Astrocyte (in vitro differentiated cells and primary cell): Measurements from ENCODE around the gene C8A. TPM values are rescaled to one million over a fixed set of nuclear protein-coding genes. Genes with fewer than 3 reads are reported as not detected.
A peak's percentile ranks its signal among the peaks of the same experiment; 100 is the strongest.

Source experiments
- DNase-seq: peaks from one replicate; pipeline ENCODE4 v3.0.0-alpha.2; 2010; ENCODE audit warnings: low read depth
- FAIRE-seq: peaks from 2 replicates; lab custom pipeline; 2011; peaks lifted over from hg19 to GRCh38; lab: Jason Lieb, UNC
- H2AFZ ChIP-seq: 2 replicates; pipeline ENCODE4 v1.6.0; 2012; ENCODE audit warnings: low read depth, low read length, inconsistent platforms
- H3K27ac ChIP-seq: 2 replicates; pipeline ENCODE4 v1.5.1; 2011; ENCODE audit warnings: low read depth, low read length, inconsistent platforms
- H3K27me3 ChIP-seq: 2 replicates; pipeline ENCODE4 v1.6.0; 2011; ENCODE audit warnings: low read length, inconsistent platforms; ENCODE audit not compliant: insufficient read depth
- H3K36me3 ChIP-seq: 2 replicates; pipeline ENCODE4 v1.5.1; 2011; ENCODE audit warnings: low read length, inconsistent platforms; ENCODE audit not compliant: insufficient read depth
- H3K4me1 ChIP-seq: 2 replicates; pipeline ENCODE4 v1.5.1; 2011; ENCODE audit warnings: low read length, inconsistent platforms; ENCODE audit not compliant: insufficient read depth
- H3K4me2 ChIP-seq: 2 replicates; pipeline ENCODE4 v1.6.0; 2012; ENCODE audit warnings: low read length, inconsistent platforms
- H3K4me3 ChIP-seq: 2 replicates; pipeline ENCODE4 v1.5.1; 2011; ENCODE audit warnings: low read depth, mild to moderate bottlenecking, low read length, inconsistent platforms; ENCODE audit not compliant: insufficient read depth
- H3K79me2 ChIP-seq: 2 replicates; pipeline ENCODE4 v1.6.0; 2012; ENCODE audit warnings: mild to moderate bottlenecking, low read length, inconsistent platforms; ENCODE audit not compliant: insufficient read depth
- H3K9ac ChIP-seq: 2 replicates; pipeline ENCODE4 v1.6.0; 2012; ENCODE audit warnings: mild to moderate bottlenecking, low read length, inconsistent platforms
- H3K9me3 ChIP-seq: 2 replicates; pipeline ENCODE4 v1.5.1; 2012; ENCODE audit warnings: low read depth, mild to moderate bottlenecking, low read length, inconsistent platforms; ENCODE audit not compliant: insufficient read depth
- H4K20me1 ChIP-seq: 2 replicates; pipeline ENCODE4 v1.6.0; 2012; ENCODE audit warnings: low read length, inconsistent platforms; ENCODE audit not compliant: insufficient read depth
- H3K27ac Mint-ChIP-seq: one replicate; pipeline ENCODE4 v1.8.0; 2021; ENCODE audit warnings: mild to moderate bottlenecking, mixed read lengths; ENCODE audit not compliant: unreplicated experiment
- H3K27me3 Mint-ChIP-seq: one replicate; pipeline ENCODE4 v1.8.0; 2021; ENCODE audit warnings: low read depth, mixed read lengths; ENCODE audit not compliant: unreplicated experiment
- H3K36me3 Mint-ChIP-seq: one replicate; pipeline ENCODE4 v1.8.0; 2021; ENCODE audit warnings: low read depth, mixed read lengths; ENCODE audit not compliant: unreplicated experiment
- H3K4me1 Mint-ChIP-seq: one replicate; pipeline ENCODE4 v1.8.0; 2021; ENCODE audit warnings: low read depth, mixed read lengths; ENCODE audit not compliant: unreplicated experiment
- H3K4me3 Mint-ChIP-seq: one replicate; pipeline ENCODE4 v1.8.0; 2021; ENCODE audit warnings: mild to moderate bottlenecking, moderate library complexity, mixed read lengths; ENCODE audit not compliant: unreplicated experiment
- H3K9me3 Mint-ChIP-seq: one replicate; pipeline ENCODE4 v1.8.0; 2021; ENCODE audit warnings: mild to moderate bottlenecking, mixed read lengths; ENCODE audit not compliant: unreplicated experiment
- CTCF ChIP-seq: IDR thresholded peaks from 2 replicates; pipeline ENCODE4 v1.5.1; 2011; ENCODE audit warnings: low read depth, mild to moderate bottlenecking, inconsistent platforms, low read length, moderate library complexity; ENCODE audit not compliant: insufficient read depth
- EZH2 ChIP-seq: IDR thresholded peaks from 2 replicates; pipeline ENCODE4 v1.6.1; 2012; ENCODE audit warnings: mild to moderate bottlenecking, low read length, inconsistent platforms; ENCODE audit not compliant: insufficient read depth
- total RNA-seq: library from RNA; stranded (reverse); gene quantifications from 2 replicates; pipeline ENCODE4 v1.2.1, GENCODE V29; 2021

C8A gene
- total RNA-seq, 1 donor from 2014 or later = not detected

DNA sequence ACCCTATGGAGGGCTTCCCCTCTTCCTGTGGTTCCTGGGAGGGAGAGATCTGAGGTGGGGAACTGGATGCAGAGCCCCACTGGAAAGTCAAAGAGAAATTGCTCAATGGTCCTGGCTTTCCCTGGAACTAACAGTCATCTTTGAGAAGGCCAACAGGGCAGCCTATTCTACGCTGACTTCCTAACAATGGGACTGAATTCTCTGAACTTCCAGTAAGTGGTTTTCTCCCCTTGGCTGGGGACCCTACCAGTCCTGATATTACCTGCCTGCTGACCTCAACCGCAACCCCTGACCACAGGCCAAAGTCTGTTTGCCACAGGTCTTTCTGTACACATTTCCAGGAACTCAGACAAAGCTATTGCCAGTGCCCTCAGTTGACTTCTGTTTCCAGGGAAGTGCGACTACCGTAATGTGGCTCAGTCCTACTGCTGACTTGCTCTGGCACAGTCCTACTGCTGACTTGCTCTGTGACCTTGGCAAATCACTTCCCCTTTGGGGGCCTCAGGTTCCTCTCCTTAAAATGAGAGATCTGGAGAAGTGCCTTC is 55.9 kb downstream of the C8A start:
- H3K27ac Mint-ChIP-seq = no peak overlapping the region
- Histone ChIP-seq H2AFZ (no peak overlapping the region), H3K36me3 (no peaks in the 10 kb centered on the region), H3K27ac (no peak overlapping the region), H3K79me2 (no peaks in the 10 kb centered on the region), H3K9ac (no peak overlapping the region), H3K4me3 (no peak overlapping the region), H3K4me2 (no peak overlapping the region), H3K4me1 (peaks cover 2% of the 10 kb centered on the region), H3K27me3 (no peaks in the 10 kb centered on the region), H4K20me1 (no peaks in the 10 kb centered on the region), H3K9me3 (no peaks in the 10 kb centered on the region)
- H3K4me1 Mint-ChIP-seq = peaks cover 18% of the 10 kb centered on the region
- TF ChIP-seq CTCF (no peak), EZH2 (no peak)
- peaks cover 28% of the 10 kb centered on the region for H3K27me3 Mint-ChIP-seq
- peaks cover 2% of the 10 kb centered on the region for H3K36me3 Mint-ChIP-seq
- no peak for DNase-seq
- no peak overlapping the region for H3K4me3 Mint-ChIP-seq
- no peaks in the 10 kb centered on the region for H3K9me3 Mint-ChIP-seq
- FAIRE-seq = no peak

DNA sequence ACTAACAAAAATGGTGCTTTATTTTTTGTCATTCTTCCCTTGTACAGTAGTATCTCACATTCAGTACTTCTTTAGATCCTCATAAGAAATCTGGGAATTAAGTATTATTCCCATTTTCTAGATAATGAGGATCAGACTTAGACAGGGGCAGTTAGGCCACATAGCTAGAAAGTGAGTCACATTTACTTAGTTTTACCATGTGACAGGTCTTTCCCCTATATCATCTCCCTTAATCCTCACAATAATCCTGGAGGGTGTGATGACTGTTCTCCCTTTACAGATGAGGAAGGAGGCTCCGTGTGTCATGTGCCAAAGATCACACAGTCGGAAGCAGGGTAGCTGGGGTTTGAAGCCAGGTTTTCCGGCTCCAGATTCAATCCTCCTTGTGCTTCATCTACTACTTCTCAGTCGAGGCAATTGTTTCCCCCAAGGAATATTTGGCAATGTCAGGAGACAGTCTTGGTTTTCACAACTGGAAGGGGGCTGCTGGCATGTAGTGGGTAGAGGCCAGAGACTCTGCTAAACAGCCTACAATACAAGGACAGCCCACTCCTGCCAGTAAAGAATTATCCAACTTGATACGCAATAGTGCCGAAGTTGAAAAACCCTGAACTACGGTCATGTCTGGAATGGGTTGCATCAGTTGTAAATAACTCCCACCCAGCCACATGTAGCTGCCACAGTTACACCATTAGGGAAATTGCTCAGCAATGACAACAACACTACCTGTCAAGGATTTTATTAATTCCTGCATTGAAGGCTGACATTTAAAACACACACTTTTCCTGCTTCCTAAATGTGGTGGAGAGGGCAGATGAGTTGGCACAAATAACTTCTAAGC is 56.7 kb downstream of the C8A start:
- Histone ChIP-seq H3K4me1 (peaks cover 2% of the 10 kb centered on the region), H2AFZ (no peak overlapping the region), H3K9ac (no peak overlapping the region), H3K27me3 (no peaks in the 10 kb centered on the region), H3K9me3 (no peaks in the 10 kb centered on the region), H3K79me2 (no peaks in the 10 kb centered on the region), H3K36me3 (no peaks in the 10 kb centered on the region), H3K4me2 (no peak overlapping the region), H4K20me1 (no peaks in the 10 kb centered on the region), H3K4me3 (no peak overlapping the region), H3K27ac (no peak overlapping the region)
- Mint-ChIP-seq H3K4me3 (no peak overlapping the region), H3K9me3 (no peaks in the 10 kb centered on the region), H3K27me3 (peaks cover 29% of the 10 kb centered on the region), H3K36me3 (peaks cover 2% of the 10 kb centered on the region), H3K27ac (no peak overlapping the region), H3K4me1 (peaks cover 18% of the 10 kb centered on the region)
- DNase-seq (peak; percentile 44), FAIRE-seq (no peak)
- TF ChIP-seq CTCF (no peak), EZH2 (no peak)

DNA sequence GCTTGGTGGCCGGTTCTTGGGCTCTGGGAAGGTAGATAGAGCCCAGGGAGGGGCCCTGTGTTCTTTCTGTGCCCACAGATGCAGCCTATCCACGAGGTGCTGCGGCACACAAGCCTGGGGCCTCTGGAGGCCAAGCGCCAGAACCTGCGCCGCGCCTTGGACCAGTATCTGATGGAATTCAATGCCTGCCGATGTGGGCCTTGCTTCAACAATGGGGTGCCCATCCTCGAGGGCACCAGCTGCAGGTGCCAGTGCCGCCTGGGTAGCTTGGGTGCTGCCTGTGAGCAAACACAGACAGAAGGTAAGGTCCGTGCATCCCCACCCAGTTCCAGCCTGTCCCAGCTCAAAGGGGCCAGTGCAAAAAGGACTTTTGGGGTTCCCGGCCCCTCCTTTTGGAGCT is 57.7 kb downstream of the C8A start:
- TF ChIP-seq EZH2 = no peak
- no peak for TF ChIP-seq CTCF
- Mint-ChIP-seq H3K27me3 (peaks cover 27% of the 10 kb centered on the region), H3K27ac (no peak overlapping the region), H3K4me1 (peaks cover 18% of the 10 kb centered on the region), H3K4me3 (no peak overlapping the region), H3K9me3 (no peaks in the 10 kb centered on the region), H3K36me3 (peaks cover 2% of the 10 kb centered on the region)
- H3K9me3 ChIP-seq = no peaks in the 10 kb centered on the region
- no peaks in the 10 kb centered on the region for H4K20me1 ChIP-seq
- H2AFZ ChIP-seq = no peak overlapping the region
- H3K27me3 ChIP-seq = no peaks in the 10 kb centered on the region
- no peak overlapping the region for H3K27ac ChIP-seq
- no peak for FAIRE-seq
- peaks cover 2% of the 10 kb centered on the region for H3K4me1 ChIP-seq
- H3K79me2 ChIP-seq = no peaks in the 10 kb centered on the region
- no peak overlapping the region for H3K4me2 ChIP-seq
- no peak for DNase-seq
- no peak overlapping the region for H3K9ac ChIP-seq
- no peak overlapping the region for H3K4me3 ChIP-seq
- H3K36me3 ChIP-seq = no peaks in the 10 kb centered on the region
